Parathyroid adenoma (tissue), 2 donors: ENCODE results near the gene PDGFC.

Experiments
- H2AFZ ChIP-seq: fragments of 300-600 bp; sonication (generic); one replicate; pipeline ENCODE4 v1.7.0; 2017; ENCODE audit warnings: antibody characterized with exemption, mild to moderate bottlenecking
- H3K27ac ChIP-seq: fragments of 300-600 bp; sonication (generic); one replicate; pipeline ENCODE4 v1.7.0; 2017
- H3K27me3 ChIP-seq: fragments of 300-600 bp; sonication (generic); one replicate; pipeline ENCODE4 v1.7.0; 2017; ENCODE audit warnings: low read length; ENCODE audit not compliant: control insufficient read depth, insufficient read depth
- H3K36me3 ChIP-seq: fragments of 300-600 bp; sonication (generic); one replicate; pipeline ENCODE4 v1.7.0; 2017; ENCODE audit warnings: low read length; ENCODE audit not compliant: control insufficient read depth, insufficient read depth
- H3K4me1 ChIP-seq: fragments of 300-600 bp; sonication (generic); one replicate; pipeline ENCODE4 v1.7.0; 2017; ENCODE audit warnings: control low read depth
- H3K4me2 ChIP-seq: fragments of 300-600 bp; sonication (generic); one replicate; pipeline ENCODE4 v1.7.0; 2017; ENCODE audit warnings: low read length
- H3K4me3 ChIP-seq: fragments of 300-600 bp; sonication (generic); one replicate; pipeline ENCODE4 v1.7.0; 2017; ENCODE audit warnings: low read depth, low read length
- H3K79me2 ChIP-seq: fragments of 300-600 bp; sonication (generic); one replicate; pipeline ENCODE4 v1.7.0; 2017; ENCODE audit warnings: control low read depth
- H3K9ac ChIP-seq: fragments of 300-600 bp; sonication (generic); one replicate; pipeline ENCODE4 v1.7.0; 2017; ENCODE audit warnings: mild to moderate bottlenecking
- H3K9me3 ChIP-seq: fragments of 300-600 bp; sonication (generic); one replicate; pipeline ENCODE4 v1.7.0; 2017; ENCODE audit warnings: low read length; ENCODE audit not compliant: control insufficient read depth
- CTCF ChIP-seq: fragments of 300-600 bp; sonication (generic); IDR thresholded peaks from one replicate; pipeline ENCODE4 v1.7.0; 2017; ENCODE audit warnings: antibody characterized with exemption, mild to moderate bottlenecking
- donor health status: primary hyperparathyroidism.

Gene PDGFC

GRCh38 chr4:157005193-157005592 lies 33.6 kb upstream of the PDGFC start:
- Histone ChIP-seq H3K27ac (no peak overlapping the region), H3K36me3 (no peaks in the 10 kb centered on the region), H3K4me3 (no peak overlapping the region), H3K4me2 (no peak overlapping the region), H3K79me2 (no peaks in the 10 kb centered on the region), H3K9me3 (no peaks in the 10 kb centered on the region), H2AFZ (no peak overlapping the region), H3K27me3 (no peaks in the 10 kb centered on the region), H3K4me1 (no peaks in the 10 kb centered on the region), H3K9ac (no peak overlapping the region)
- no peak for TF ChIP-seq CTCF

GRCh38 chr4:157004279-157005161 lies 32.9 kb upstream of the PDGFC start:
- Histone ChIP-seq H3K4me2 (no peak overlapping the region), H3K79me2 (no peaks in the 10 kb centered on the region), H2AFZ (no peak overlapping the region), H3K27me3 (no peaks in the 10 kb centered on the region), H3K9ac (no peak overlapping the region), H3K9me3 (no peaks in the 10 kb centered on the region), H3K4me3 (no peak overlapping the region), H3K4me1 (no peaks in the 10 kb centered on the region), H3K27ac (no peak overlapping the region), H3K36me3 (no peaks in the 10 kb centered on the region)
- TF ChIP-seq CTCF: no peak

- Histone ChIP-seq H3K27ac (no peak overlapping the region), H3K4me3 (no peak overlapping the region)
Measured at GRCh38 chr4:156999175-156999517, 27.5 kb upstream of the PDGFC start.

GRCh38 chr4:156998500-156999174 lies 27.0 kb upstream of the PDGFC start:
- no peak overlapping the region for H3K4me3 ChIP-seq
- no peak overlapping the region for H2AFZ ChIP-seq
- no peak for TF ChIP-seq CTCF
- H3K4me1 ChIP-seq: no peaks in the 10 kb centered on the region
- H3K9ac ChIP-seq: no peak overlapping the region
- H3K27ac ChIP-seq: no peak overlapping the region
- H3K27me3 ChIP-seq: no peaks in the 10 kb centered on the region
- no peaks in the 10 kb centered on the region for H3K9me3 ChIP-seq
- no peaks in the 10 kb centered on the region for H3K79me2 ChIP-seq
- H3K4me2 ChIP-seq: no peak overlapping the region
- no peaks in the 10 kb centered on the region for H3K36me3 ChIP-seq

More at GRCh38 chr4:156999175-156999517, 27.5 kb upstream of the PDGFC start:
- Histone ChIP-seq H3K9ac (no peak overlapping the region), H3K27me3 (no peaks in the 10 kb centered on the region), H2AFZ (no peak overlapping the region), H3K79me2 (no peaks in the 10 kb centered on the region), H3K4me2 (peak overlapping the region; percentile 25), H3K9me3 (no peaks in the 10 kb centered on the region), H3K4me1 (no peaks in the 10 kb centered on the region), H3K36me3 (no peaks in the 10 kb centered on the region)
- no peak for TF ChIP-seq CTCF
